H9 (cell line): ENCODE data around the gene CROCC2. TPM values are rescaled to one million over a fixed set of nuclear protein-coding genes. Genes with fewer than 3 reads are reported as not detected.

Experiments
- DNase-seq: peaks from one replicate; pipeline ENCODE4 v3.0.0-alpha.2; 2017
- H2AFZ ChIP-seq: one replicate; pipeline ENCODE4 v1.6.1; 2013; ENCODE audit warnings: mild to moderate bottlenecking, low read length, control low read depth, moderate library complexity
- H2AK5ac ChIP-seq: 2 replicates; pipeline ENCODE4 v1.6.1; 2013; ENCODE audit warnings: low read length, control low read depth, mixed read lengths; ENCODE audit not compliant: insufficient read length
- H2BK120ac ChIP-seq: one replicate; pipeline ENCODE4 v1.6.1; 2013; ENCODE audit warnings: low read depth, mild to moderate bottlenecking, low read length, control low read depth, inconsistent platforms; ENCODE audit not compliant: poor library complexity, severe bottlenecking
- H2BK12ac ChIP-seq: 2 replicates; pipeline ENCODE4 v1.6.1; 2013; ENCODE audit warnings: low read length, control low read depth, mixed read lengths, low read depth; ENCODE audit not compliant: insufficient read length
- H2BK15ac ChIP-seq: 2 replicates; pipeline ENCODE4 v1.6.1; 2013; ENCODE audit warnings: low read depth, low read length, control low read depth
- H2BK20ac ChIP-seq: one replicate; pipeline ENCODE4 v1.6.1; 2013; ENCODE audit warnings: low read depth, mild to moderate bottlenecking, low read length, control low read depth, inconsistent platforms; ENCODE audit not compliant: poor library complexity, severe bottlenecking
- H2BK5ac ChIP-seq: 2 replicates; pipeline ENCODE4 v1.6.1; 2013; ENCODE audit warnings: low read length, control low read depth, mixed read lengths; ENCODE audit not compliant: insufficient read length
- H3K14ac ChIP-seq: 2 replicates; pipeline ENCODE4 v1.6.1; 2013; ENCODE audit warnings: low read length, control low read depth; ENCODE audit not compliant: insufficient read depth
- H3K18ac ChIP-seq: 2 replicates; pipeline ENCODE4 v1.6.1; 2013; ENCODE audit warnings: low read depth, mild to moderate bottlenecking, mixed read lengths, low read length, control low read depth; ENCODE audit not compliant: insufficient read length
- H3K23ac ChIP-seq: 2 replicates; pipeline ENCODE4 v1.6.1; 2013; ENCODE audit warnings: low read length, control low read depth, mixed read lengths, low read depth; ENCODE audit not compliant: insufficient read length
- H3K23me2 ChIP-seq: 2 replicates; pipeline ENCODE4 v1.6.1; 2013; ENCODE audit warnings: low read depth, mild to moderate bottlenecking, mixed read lengths, low read length, control low read depth; ENCODE audit not compliant: insufficient read length, poor library complexity, severe bottlenecking
- H3K27ac ChIP-seq: 2 replicates; pipeline ENCODE4 v1.5.1; 2013; ENCODE audit warnings: low read length, control low read depth, mixed read lengths, low read depth; ENCODE audit not compliant: insufficient read length
- H3K27me3 ChIP-seq: 2 replicates; pipeline ENCODE4 v1.6.1; 2013; ENCODE audit warnings: low read length, control low read depth, inconsistent platforms; ENCODE audit not compliant: insufficient read depth
- H3K4ac ChIP-seq: 2 replicates; pipeline ENCODE4 v1.6.1; 2013; ENCODE audit warnings: low read depth, mild to moderate bottlenecking, control low read depth, inconsistent platforms, low read length, moderate library complexity
- H3K4me1 ChIP-seq: 2 replicates; pipeline ENCODE4 v1.6.1; 2013; ENCODE audit warnings: low read length, control low read depth, inconsistent platforms; ENCODE audit not compliant: insufficient read depth
- H3K4me2 ChIP-seq: 2 replicates; pipeline ENCODE4 v1.6.1; 2013; ENCODE audit warnings: low read length, control low read depth, mixed read lengths; ENCODE audit not compliant: insufficient read length, insufficient read depth
- H3K56ac ChIP-seq: 2 replicates; pipeline ENCODE4 v1.6.1; 2013; ENCODE audit warnings: low read depth, mild to moderate bottlenecking, mixed read lengths, low read length, control low read depth; ENCODE audit not compliant: insufficient read length
- H3K79me1 ChIP-seq: 2 replicates; pipeline ENCODE4 v1.6.1; 2013; ENCODE audit warnings: low read depth, mild to moderate bottlenecking, moderate library complexity, low read length, control low read depth, inconsistent platforms; ENCODE audit not compliant: insufficient read depth, poor library complexity, severe bottlenecking
- H3K79me2 ChIP-seq: 2 replicates; pipeline ENCODE4 v1.6.1; 2013; ENCODE audit warnings: low read length, control low read depth, inconsistent platforms; ENCODE audit not compliant: insufficient read depth
- H3K9ac ChIP-seq: 2 replicates; pipeline ENCODE4 v1.6.1; 2013; ENCODE audit warnings: low read length, control low read depth, mixed read lengths; ENCODE audit not compliant: insufficient read length; ENCODE audit errors: extremely low read depth
- H3K9me3 ChIP-seq: one replicate; pipeline ENCODE4 v1.6.1; 2013; ENCODE audit warnings: low read depth, low read length, inconsistent platforms; ENCODE audit not compliant: control insufficient read depth
- H3T11ph ChIP-seq: one replicate; pipeline ENCODE4 v1.6.1; 2013; ENCODE audit warnings: mild to moderate bottlenecking, low read length, control low read depth, inconsistent platforms
- H4K20me1 ChIP-seq: one replicate; pipeline ENCODE4 v1.6.1; 2013; ENCODE audit not compliant: control insufficient read depth, insufficient read length, insufficient read depth
- H4K5ac ChIP-seq: 2 replicates; pipeline ENCODE4 v1.6.1; 2013; ENCODE audit warnings: low read depth, mild to moderate bottlenecking, mixed read lengths, low read length, control low read depth; ENCODE audit not compliant: insufficient read length
- H4K8ac ChIP-seq: replicated peaks from 2 replicates; pipeline ENCODE4 v1.6.1; 2013; ENCODE audit warnings: low read length, control low read depth, mixed read lengths, low read depth; ENCODE audit not compliant: insufficient read length
- H4K91ac ChIP-seq: 2 replicates; pipeline ENCODE4 v1.6.1; 2013; ENCODE audit warnings: low read depth, mild to moderate bottlenecking, moderate library complexity, mixed read lengths, low read length, control low read depth; ENCODE audit not compliant: insufficient read length
- H3K27ac Mint-ChIP-seq, 3 experiments: 2 replicates in 2 of 3; 3 replicates in 1 of 3; pipeline ENCODE4 v1.8.0; 2020 to 2021; ENCODE audit warnings: mixed read lengths in 3 of 3, mild to moderate bottlenecking in 1 of 3, moderate library complexity in 1 of 3
- H3K27me3 Mint-ChIP-seq: 2 replicates; pipeline ENCODE4 v1.8.0; 2021; ENCODE audit warnings: low read depth, mild to moderate bottlenecking, moderate library complexity, mixed read lengths
- H3K36me3 Mint-ChIP-seq, 3 experiments: 2 replicates in 2 of 3; 3 replicates in 1 of 3; pipeline ENCODE4 v1.8.0; 2020 to 2021; ENCODE audit warnings: low read depth in 3 of 3, mixed read lengths in 3 of 3; ENCODE audit not compliant: insufficient read depth in 1 of 3
- H3K4me1 Mint-ChIP-seq, 2 experiments: 2 replicates each; pipeline ENCODE4 v1.8.0; 2020; ENCODE audit warnings: mixed read lengths in 2 of 2
- H3K4me3 Mint-ChIP-seq, 2 experiments: 2 replicates in 1 of 2; 3 replicates in 1 of 2; pipeline ENCODE4 v1.8.0; 2020 to 2021; ENCODE audit warnings: mild to moderate bottlenecking in 2 of 2, mixed read lengths in 2 of 2, moderate library complexity in 1 of 2
- H3K9me3 Mint-ChIP-seq, 2 experiments: 2 replicates in 1 of 2; 3 replicates in 1 of 2; pipeline ENCODE4 v1.8.0; 2020; ENCODE audit warnings: mild to moderate bottlenecking in 2 of 2, mixed read lengths in 2 of 2, moderate library complexity in 1 of 2
- CTCF ChIP-seq: fragments of 200-600 bp; sonication (generic); conservative IDR thresholded peaks from 3 replicates; pipeline ENCODE4 v1.8.0; 2021; ENCODE audit warnings: antibody characterized with exemption, mild to moderate bottlenecking
- WGBS: extraction: QIAGEN DNeasy Blood & Tissue Kit; methylation state at CpG from one replicate; pipeline ENCODE4 v1.1.7; 2013; ENCODE audit warnings: missing lambda C conversion rate, low lambda C conversion rate, mixed read lengths; ENCODE audit not compliant: insufficient read length; ENCODE audit errors: extremely low coverage; 5-methylcytosine and 5-hydroxymethylcytosine counted together
- total RNA-seq: library from RNA; stranded (reverse); gene quantifications from 2 replicates; pipeline ENCODE4 v1.2.1, GENCODE V29; 2021

Gene CROCC2
- total RNA-seq, 1 experiment from 2014 or later: not detected

- H3K79me1 ChIP-seq: no peaks in the 10 kb centered on the region
- H3K23me2 ChIP-seq: peaks cover 2% of the 10 kb centered on the region
- no peak overlapping the region for H3K4me3 Mint-ChIP-seq
- no peak overlapping the region for H3K18ac ChIP-seq
- H3K4me1 ChIP-seq: no peaks in the 10 kb centered on the region
- no peak overlapping the region for H3K27ac Mint-ChIP-seq
- no peak for TF ChIP-seq CTCF
- peaks cover 3 to 4% of the 10 kb centered on the region in 2 experiments for H3K4me1 Mint-ChIP-seq
- H2BK12ac ChIP-seq: no peak overlapping the region
- H3K4ac ChIP-seq: no peak overlapping the region
- no peaks in the 10 kb centered on the region for H4K20me1 ChIP-seq
- H4K8ac ChIP-seq: no peak overlapping the region
- no peaks in the 10 kb centered on the region for H3K79me2 ChIP-seq
- peaks cover 9 to 22% (median 12%) of the 10 kb centered on the region in 3 experiments for H3K36me3 Mint-ChIP-seq
- no peak overlapping the region for H2BK20ac ChIP-seq
- peaks cover 31 to 33% of the 10 kb centered on the region in 2 experiments for H3K9me3 Mint-ChIP-seq
- no peak overlapping the region for H3K9ac ChIP-seq
- no peak overlapping the region for H2BK120ac ChIP-seq
- H3K23ac ChIP-seq: no peak overlapping the region
- no peak overlapping the region for H2AK5ac ChIP-seq
- H2AFZ ChIP-seq: no peak overlapping the region
- H3K14ac ChIP-seq: no peak overlapping the region
- H3K27me3 ChIP-seq: peaks cover 3% of the 10 kb centered on the region; the same call in 1 of the 2 replicates
- no peak overlapping the region for H3K27ac ChIP-seq
- no peak overlapping the region for H2BK15ac ChIP-seq
- peaks cover 56% of the 10 kb centered on the region for H3K27me3 Mint-ChIP-seq
- DNase-seq: no peak
- no peaks in the 10 kb centered on the region for H3K9me3 ChIP-seq
- no peak overlapping the region for H3T11ph ChIP-seq
- H3K56ac ChIP-seq: no peak overlapping the region
- H4K5ac ChIP-seq: no peak overlapping the region
- no peak overlapping the region for H3K4me2 ChIP-seq
- H2BK5ac ChIP-seq: no peak overlapping the region
- no peak overlapping the region for H4K91ac ChIP-seq
- no CpG with 5 or more reads among the region's 1 CpG for WGBS
Observed at GRCh38 chr2:241003830-241004564, 97.9 kb downstream of the CROCC2 start.
